Measurements from ENCODE around the gene COG5.
"Not testable (repeated sequence)": the region's sequence is repeated elsewhere in the genome, so short reads cannot be mapped to it uniquely, and the experiment has no call there.

Gene COG5

GRCh38 chr7:107255602-107256001, 308.1 kb downstream of the COG5 start:
- DNase-seq: no peak

- DNase-seq: no peak
Measured at GRCh38 chr7:107254398-107254985, 309.2 kb downstream of the COG5 start.

DNA sequence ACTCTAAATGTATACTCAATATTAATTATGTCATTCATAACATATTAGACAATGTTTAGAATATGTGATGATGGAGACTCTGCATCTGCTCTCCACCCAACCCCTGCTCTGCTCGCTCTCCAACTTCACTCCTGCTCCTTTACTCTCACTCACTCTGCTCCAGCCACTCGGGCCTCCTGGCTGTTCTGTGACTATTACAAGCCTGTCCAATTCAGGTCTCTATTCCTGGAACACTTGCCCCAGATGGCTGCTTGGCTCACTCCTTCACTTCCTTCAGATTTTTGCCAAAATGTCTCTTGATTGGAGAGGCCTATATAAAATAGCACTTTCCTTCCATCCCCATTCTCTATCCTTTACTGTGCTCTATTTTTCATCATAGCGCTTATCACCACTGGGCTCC, 310.1 kb downstream of the COG5 start:
- DNase-seq: no peak

DNA sequence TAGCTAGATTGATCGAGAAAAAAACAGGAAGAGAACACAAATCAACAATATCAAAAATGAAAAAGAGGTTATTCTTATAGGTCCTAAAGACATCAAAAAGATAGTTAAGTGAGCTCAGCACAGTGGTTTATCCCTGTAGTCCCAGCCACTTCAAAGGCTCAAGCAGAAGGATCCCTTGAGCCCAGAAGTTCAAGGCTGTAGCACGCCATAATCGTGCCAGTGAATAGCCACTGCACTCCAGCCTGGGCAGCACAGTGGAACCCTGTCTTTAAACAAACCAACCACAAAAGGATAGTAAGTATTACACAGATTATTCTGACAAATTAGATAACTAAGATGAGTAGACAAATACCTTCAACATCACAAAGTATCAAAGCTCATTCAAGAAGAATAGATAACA, 311.8 kb downstream of the COG5 start:
- DNase-seq: no peak

GRCh38 chr7:107248551-107249316, 315.0 kb downstream of the COG5 start:
- DNase-seq: no peak

DNA sequence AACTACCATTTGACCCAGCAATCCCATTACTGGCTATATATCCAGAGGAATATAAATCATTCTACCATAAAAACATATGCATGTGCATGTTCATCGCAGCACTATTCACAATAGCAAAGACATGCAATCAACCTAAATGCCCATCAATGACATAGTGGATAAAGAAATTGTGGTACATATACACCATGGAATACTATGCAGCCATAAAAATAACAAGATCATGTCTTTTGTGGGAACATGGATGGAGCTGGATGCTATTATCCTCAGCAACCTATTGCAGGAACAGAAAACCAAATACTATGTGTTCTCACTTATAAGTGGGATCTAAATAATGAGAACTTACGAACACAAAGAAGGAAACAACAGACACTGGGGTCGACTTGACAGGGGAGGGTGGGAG, 316.9 kb downstream of the COG5 start:
- not testable (repeated sequence) for DNase-seq

- no peak for DNase-seq
Measured at GRCh38 chr7:107244613-107245012, 319.1 kb downstream of the COG5 start.

DNA sequence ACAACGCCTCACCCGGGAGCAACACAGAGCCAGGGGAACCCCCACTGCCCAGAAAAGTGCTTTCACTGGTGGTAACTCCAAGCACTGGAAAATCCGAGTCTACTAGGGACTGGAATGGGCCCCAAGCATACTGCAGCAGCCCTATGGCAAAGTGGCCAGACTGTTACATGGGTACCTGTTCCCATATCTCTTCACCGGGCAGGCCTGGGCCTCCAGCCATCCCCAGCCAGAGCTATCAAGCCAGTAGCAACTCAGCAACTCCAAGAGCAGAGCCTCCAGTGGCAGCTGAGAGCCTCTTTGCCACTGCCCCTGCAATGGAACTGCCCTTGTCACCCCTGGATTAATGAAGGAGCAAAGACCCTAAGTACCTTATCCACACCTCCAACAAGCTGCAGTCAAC, 321.5 kb downstream of the COG5 start:
- no peak for DNase-seq

DNA sequence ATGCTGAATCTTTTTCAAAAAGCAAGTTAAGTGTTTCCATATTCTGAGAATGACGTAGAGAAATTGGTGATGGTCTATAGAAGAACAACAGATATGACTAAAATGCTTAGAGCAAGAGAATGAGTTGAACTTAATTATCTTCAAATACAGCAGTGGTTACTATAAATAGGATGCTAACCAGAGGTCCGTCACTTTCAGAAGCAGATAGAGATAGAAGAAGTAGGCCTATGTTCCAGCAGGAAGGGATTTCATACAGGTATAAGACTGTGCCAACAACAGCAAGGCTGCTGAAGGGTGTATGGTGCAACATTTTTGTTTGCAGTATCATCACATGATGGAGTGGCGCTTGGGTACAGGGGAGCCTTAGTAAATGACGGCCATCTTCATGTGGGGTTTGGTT, 326.3 kb downstream of the COG5 start:
- DNase-seq: no peak

DNA sequence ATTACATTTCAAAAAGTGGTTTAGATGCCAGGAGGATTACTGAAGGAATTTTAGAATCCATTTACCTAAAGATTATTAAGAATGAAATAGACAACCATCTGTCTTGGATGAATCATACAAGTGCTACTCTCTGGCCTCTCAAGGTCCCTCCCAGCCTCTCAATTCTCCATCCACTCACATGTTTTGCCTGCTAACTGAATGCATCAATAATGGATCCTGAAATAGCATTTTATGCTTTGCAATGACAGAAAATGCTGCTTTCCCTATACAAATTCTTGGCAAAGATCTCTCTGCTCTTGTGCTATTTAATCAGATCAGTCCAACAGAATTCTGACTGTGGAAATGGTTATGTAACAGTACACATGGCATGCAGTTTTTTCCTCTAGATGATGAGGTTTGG, 326.9 kb downstream of the COG5 start:
- DNase-seq: no peak

GRCh38 chr7:107234436-107234835, 329.3 kb downstream of the COG5 start:
- no peak for DNase-seq

GRCh38 chr7:107233981-107234380, 329.7 kb downstream of the COG5 start:
- DNase-seq: no peak

GRCh38 chr7:107233174-107233573, 330.5 kb downstream of the COG5 start:
- DNase-seq: no peak

DNA sequence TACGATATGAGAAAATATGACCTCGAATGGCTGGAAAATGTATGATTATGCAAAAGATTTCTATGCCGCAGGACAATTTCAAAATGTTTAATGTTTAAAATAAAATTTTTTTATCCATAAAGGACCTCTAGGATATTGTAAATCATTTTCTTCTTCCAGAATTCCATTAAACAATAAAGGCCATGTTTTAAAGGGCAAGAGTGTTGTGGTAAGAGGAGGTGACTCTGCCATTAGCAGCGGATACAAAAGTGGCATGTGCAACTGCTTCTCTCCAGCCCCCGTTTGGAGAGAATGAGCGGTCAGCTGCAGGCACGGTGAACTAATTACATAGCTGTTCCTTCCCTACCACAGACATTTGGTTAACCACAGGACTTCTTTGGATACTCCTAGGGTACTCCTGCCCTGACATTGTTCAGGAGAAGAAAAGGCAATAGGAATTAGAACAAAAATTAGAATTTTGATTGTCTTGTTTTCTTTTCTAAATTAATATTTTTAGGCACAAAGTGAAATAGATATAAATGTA, 331.1 kb downstream of the COG5 start:
- no peak for DNase-seq

DNA sequence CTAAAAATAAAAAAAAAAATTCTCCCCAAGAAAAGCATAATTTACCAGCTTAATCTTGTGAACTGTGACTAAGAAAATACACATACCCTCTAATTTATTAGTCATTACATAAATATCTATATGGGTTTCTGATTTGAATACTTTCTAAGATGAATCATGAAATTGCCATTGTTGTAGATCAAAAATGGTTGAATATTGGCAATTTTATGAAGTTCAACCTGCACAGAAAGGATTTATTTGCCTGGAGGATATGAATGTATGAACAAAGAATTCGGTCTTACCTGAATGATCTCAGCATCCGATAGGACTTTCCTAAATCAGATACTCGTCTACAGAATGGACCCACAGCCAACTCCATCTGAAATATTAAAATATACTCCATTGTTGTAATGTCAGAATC, 333.4 kb downstream of the COG5 start:
- DNase-seq: no peak

- DNase-seq: no peak
Measured at GRCh38 chr7:107228291-107228690, 335.4 kb downstream of the COG5 start.

DNA sequence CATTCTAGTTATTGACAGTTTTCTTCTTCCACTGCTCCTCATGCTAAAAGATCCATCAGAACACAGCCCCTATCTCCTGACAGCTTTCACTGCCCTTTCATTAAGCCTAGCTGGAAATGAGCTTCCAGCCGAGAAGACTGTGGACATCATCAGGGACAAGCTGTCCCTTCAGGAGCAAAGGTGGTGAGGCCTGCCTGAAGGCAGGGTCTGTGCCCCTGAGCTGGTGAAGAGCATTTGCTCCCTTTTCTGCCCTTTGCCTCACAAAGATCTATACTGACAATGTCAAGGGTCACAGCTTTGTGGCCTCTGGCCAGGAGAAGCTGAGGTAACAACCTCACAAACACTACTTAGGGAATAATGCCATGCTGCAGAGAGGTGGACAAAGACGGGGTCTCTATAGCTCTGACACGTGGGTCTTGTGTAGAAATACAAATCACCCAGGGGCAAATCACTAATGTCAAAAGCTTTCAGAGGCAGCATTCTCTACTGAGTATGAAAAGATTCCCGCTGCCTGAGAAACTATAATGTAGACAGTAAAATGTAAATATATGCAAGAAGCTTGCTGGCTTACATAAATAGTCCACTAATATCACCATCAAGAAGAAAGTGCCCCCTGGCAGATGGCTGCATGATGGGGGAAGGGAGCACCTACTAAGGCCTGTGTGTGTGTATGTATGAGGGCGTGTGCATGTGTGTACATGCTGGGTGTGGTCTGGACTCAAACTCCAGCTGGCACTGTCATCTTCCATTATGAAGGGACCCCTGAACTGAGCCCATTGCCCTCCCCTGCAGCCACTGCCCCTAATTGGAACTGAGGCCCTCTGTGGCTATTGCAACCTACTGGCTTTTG, 339.1 kb downstream of the COG5 start:
- DNase-seq: no peak

DNA sequence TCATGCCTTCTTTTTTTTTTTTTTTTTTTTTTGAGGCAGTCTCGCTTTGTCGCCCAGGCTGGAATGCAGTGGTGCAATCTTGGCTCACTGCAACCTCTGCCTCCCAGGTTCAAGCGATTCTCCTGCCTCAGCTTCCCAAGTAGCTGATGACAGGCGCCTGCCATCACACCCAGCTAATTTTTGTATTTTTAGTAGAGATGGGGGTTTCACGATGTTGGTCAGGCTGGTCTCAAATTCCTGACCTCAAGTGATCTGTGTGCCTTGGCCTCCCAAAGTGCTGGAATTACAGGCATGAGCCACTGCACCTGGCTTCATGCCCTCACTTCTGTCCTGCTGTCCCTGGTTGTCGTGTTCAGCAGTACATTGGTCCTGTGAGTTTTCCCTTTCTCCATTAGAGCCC, 342.9 kb downstream of the COG5 start:
- DNase-seq: not testable (repeated sequence)

- no peak for DNase-seq
Measured at GRCh38 chr7:107220356-107220755, 343.4 kb downstream of the COG5 start.

- no peak for DNase-seq
Measured at GRCh38 chr7:107219563-107220244, 344.0 kb downstream of the COG5 start.

DNA sequence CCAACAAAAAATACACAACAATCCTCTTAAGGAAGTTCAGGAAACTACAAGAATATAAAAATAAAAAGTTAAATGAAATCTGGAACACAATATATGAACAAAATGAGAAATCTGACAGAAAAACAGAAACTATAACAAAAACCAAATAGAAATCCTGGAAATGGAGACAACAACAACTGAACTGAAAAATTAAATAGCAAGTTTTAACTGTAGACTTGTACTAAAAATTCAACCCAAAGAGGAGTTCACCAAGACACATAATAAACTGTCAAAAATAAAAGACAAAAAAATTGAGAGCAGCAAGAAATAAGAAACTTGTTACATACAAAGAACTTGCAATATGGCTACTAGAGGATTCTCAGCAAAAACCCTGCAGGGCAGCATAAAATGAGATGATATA, 349.8 kb downstream of the COG5 start:
- no peak for DNase-seq

GRCh38 chr7:107213193-107213788, 350.4 kb downstream of the COG5 start:
- DNase-seq: no peak

DNA sequence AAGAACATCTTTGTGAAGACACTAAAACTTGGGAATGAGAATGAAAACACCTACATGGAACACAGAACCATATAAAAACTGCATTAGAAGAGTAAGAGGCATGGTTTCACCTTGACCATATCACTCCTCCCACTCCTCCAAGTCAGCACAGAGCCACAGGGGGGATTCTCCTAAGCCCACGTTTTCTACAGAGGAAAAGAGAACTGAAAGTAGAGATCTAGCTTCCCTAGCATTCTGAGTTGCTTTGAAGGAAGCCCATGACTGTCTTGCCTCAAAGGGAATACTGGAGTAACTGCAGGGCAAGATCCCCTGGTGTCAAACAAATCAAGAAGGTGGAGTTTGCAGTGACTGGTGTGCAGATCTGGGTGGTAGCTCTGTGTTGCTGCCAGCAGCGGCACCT, 351.0 kb downstream of the COG5 start:
- DNase-seq: no peak

Measured in activated naive CD4-positive, alpha-beta T cell (primary cell).